Hematopoietic multipotent progenitor cell treated with erythropoietin and hydrocortisone succinate and interleukin-3 and kit ligand, for 15 days (in vitro differentiated cells): Measurements from ENCODE around the gene MIA2.
"Not testable (repeated sequence)": the region's sequence is repeated elsewhere in the genome, so short reads cannot be mapped to it uniquely, and the experiment has no call there.

Source experiments
- DNase-seq: peaks from one replicate; pipeline ENCODE4 v3.0.0-alpha.2; 2015; ENCODE audit warnings: low spot score

MIA2 gene

DNA sequence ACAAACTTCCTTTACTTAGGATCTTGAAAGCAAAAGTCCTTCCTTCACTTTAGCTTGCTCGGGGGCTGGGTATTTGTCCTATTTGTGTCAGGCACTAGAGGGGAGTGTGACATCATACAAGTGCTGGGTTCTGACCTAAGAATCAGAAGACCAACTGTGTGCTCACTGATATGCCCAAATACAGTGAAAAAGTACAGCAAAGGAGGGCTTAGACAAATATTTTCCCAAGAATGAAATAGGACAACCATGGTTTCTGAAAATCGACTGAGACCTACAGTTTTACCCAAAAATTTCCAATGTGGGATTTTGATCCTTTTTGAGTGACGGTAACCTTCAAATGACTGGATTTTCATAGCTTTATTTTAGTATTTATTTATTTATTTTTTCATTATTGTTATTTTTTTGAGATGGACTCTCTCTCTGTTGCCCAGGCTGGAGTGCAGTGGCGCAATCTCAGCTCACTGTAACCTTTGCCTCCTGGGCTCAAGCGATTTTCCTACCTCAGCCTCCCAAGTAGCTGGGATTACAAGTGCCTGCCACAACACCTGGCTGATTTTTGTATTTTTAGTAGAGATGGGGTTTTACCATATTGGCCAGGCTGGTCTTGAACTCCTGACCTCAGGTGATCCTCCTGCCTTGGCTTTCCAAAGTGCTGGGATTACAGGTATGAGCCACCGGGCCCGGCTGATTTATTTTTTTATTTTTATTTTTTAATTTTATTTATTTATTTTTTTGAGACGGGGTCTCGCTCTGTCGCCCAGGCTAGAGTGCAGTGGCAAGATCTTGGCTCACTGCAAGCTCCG lies 1.8 kb upstream of the MIA2 start:
- DNase-seq: peak; percentile 36

DNA sequence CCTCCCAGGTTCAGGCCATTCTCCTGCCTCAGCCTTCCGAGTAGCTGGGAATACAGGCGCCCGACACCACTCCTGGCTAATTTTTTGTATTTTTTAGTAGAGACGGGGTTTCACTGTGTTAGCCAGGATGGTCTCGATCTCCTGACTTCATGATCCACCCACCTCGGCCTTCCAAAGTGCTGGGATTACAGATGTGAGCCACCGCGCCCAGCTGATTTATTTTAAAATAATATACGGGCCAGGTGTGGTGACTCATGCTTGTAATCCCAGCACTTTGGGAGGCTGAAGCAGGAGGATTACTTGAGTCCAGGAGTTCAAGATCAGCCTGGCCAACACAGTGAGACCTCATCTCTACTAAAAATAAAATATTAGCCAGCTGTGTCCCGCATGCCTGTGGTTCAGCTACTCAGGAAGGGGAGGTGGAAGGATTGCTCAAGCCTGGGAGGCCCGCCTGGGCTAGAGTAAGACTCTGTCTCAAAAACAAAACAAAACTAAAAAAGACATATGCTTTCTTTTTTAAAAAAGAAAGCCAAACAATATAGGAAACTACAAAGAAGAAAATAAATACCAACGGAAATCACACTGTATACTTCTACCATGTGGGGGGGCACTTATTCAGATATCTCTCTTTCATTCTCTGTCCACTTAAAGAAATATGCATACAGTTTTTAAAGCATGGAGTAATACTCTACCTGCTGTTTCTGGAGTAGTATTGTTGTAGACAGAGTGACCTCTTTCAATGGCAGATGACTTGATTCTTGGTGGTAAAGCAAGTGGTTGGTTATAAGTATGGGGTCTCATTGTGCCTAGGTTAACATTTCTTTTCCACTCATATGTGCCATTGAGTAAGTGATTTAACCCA lies 930 bp upstream of the MIA2 start:
- DNase-seq: no peak

DNA sequence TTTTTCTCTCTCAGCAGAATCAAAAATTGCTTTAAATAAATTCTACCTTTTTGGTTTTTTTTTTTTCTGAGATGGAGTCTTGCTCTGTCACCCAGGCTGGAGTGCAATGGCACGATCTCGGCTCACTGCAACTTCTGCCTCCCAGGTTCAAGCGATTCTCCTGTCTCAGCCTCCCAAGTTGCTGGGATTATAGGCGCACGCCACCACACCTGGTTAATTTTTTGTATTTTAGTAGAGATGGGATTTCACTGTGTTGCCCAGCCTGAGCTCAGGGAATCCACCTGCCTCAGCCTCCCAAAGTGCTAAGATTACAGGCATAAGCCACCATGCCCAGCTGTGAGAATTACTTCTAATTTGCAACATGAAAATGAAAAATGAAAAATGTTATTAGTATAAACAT lies 1.3 kb downstream of the MIA2 start:
- not testable (repeated sequence) for DNase-seq

DNA sequence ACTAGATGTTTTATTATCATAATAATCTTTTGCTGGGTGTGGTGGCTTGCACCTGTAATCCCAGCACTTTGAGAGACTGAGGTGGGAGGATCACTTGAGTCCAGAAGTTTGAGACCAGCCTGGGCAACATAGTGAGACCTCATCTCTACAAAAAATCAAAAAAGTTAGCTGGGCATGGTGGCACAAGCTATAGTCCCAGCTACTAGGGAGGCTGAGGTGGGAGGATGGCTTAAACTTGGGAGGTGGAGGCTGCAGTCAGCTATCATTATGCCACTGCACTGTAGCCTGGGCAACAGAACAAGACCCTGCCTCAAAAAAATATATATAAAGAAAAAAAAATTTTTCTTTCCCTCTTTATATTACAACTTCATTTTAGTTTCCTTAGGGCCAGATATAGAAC lies 1.8 kb downstream of the MIA2 start:
- not testable (repeated sequence) for DNase-seq

DNA sequence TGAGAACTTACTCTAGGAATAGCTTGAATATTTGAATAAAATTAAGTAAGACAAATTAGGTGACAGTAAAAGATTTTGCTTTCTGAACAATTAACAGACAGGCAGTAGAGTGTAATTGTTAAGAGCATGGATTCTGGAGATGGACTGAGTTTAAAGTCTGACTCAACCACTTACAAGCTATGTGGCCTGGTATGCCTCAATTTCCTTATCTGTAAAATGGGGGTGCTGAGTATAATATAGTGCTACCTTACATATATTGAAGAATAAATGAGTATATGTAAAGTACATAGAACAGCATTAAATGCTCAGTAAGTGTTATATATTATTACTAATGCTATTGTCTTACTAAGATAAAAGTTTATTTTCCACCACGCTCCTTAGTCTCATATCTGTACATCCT lies 7.1 kb downstream of the MIA2 start:
- DNase-seq: no peak

DNA sequence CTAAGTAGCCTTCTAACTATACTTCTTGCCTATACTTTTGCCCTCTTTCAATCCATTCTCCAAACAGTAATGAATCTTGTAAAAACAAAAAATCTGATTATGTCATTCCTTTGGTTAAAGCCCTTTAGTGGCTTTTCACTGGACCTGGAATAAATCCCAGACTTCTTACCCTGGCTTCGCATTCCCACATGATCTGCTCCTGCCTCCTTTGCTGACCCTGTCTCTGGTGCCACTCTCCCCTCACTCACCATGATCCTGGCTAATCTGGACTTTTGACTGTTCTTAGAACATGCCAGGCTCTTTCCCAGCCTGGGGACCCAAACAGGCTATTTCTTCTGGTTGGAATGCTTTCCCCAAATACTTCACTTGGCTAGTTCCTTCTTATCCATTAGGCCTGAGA lies 7.9 kb downstream of the MIA2 start:
- no peak for DNase-seq

DNA sequence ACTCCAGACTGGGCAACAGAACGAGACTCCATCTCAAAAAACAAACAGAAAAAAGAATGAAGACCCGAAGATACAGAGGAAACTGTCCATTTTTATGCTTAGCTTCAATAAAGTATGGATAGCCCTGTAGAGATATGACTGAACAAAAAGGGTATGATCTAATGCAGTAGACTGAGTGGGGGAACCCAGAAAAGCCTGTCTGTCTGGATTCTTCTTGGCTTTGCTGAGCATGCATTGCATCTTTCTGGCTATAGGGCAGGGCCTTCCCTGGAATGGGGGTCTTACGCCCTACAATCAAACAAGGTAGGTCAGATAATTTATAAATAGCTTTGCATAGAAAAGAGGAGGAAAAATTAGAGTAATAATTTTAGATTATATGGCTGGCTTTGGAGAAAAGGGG lies 10.1 kb downstream of the MIA2 start:
- no peak for DNase-seq

DNA sequence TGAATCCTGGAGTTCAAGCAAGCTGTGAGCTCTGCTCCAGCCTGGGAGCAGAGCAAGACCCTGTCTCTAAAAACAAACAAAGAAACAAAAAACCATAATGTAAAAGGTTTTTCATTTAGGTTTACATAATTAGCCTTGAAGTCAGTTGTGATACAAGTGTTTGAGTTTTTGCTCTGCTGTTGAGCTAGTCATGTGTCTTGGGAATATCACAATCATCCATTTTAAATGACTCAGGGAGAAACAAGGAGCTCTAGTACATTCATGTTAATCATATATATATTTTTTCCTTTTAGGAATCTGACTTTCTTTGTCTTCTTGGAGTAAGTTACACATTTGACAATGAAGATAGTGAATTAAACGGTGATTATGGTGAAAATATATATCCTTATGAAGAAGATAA lies 12.9 kb downstream of the MIA2 start:
- DNase-seq: no peak

DNA sequence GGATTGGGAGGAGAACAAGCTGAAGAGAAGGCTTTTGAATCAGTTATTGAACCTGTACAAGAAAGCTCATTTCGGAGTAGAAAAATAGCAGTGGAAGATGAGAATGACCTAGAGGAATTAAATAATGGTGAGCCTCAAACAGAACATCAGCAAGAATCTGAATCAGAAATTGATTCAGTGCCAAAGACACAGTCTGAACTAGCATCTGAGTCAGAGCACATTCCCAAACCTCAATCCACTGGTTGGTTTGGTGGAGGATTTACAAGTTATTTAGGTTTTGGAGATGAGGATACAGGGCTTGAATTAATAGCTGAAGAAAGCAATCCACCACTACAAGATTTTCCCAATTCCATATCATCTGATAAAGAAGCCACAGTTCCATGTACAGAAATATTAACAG lies 13.5 kb downstream of the MIA2 start:
- no peak for DNase-seq

DNA sequence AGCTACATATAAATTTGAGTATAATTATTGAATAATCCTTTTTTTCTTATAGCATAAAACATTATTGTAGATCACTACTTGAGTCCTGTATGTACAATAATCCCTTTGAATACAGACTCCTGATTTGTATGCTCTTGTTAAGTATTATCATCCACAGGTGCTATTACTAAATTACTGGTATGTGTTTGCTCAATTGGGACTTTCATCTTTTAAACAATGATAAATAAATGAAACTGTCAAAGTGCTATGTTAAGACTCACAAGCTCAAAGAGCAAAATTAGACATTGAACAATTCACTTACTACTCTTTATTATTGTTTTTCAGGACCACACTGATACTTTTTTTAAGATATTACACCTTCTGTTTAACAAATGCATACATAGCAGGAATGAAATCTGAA lies 17.8 kb downstream of the MIA2 start:
- DNase-seq: no peak

DNA sequence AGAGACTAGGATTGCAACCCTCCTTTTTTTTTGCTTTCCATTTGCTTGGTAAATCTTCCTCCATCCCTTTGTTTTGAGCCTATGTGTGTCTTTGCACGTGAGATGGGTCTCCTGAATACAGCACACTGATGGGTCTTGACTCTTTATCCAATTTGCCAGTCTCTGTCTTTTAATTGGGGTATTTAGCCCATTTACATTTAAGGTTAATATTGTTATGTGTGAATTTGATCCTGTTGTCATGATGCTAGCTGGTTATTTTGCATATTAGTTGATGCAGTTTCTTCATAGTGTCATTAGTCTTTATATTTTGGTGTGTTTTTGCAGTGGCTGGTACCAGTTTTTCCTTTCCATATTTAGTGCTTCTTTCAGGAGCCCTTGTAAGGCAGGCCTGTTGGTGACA lies 23.7 kb downstream of the MIA2 start:
- DNase-seq: not testable (repeated sequence)

DNA sequence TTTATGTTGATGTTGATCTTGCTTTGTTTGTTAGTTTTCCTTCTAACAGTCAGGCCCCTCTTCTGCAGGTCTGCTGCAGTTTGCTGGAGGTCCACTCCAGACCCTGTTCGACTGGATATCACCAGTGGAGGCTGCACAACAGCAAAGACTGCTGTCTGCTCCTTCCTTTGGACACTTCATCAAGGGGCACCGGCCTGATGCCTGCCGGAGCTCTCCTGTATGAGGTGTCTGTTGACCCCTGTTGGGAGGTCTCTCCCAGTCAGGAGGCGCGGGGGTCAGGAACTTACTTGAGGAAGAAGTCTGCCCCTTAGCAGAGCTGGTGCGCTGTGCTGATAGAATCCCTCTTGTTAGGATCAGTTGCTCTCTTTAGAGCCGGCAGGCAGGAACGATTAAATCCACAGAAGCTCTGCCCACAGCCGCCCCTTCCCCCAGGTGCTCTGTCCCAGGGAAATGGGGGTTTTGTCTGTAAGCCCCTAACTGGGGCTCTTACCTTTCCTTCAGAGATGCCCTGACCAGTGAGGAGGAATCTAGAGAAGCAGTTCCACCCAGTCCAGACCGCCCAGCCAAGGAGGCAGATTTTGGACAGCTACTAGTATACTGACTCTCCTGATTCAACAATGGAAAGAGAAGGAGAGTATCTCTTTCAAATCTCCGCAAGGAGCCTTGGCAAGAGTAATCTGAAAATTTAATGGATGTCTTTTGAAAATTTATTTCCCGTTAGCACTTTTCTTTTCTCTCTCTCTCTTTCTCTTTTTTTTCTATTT lies 25.2 kb downstream of the MIA2 start:
- no peak for DNase-seq

DNA sequence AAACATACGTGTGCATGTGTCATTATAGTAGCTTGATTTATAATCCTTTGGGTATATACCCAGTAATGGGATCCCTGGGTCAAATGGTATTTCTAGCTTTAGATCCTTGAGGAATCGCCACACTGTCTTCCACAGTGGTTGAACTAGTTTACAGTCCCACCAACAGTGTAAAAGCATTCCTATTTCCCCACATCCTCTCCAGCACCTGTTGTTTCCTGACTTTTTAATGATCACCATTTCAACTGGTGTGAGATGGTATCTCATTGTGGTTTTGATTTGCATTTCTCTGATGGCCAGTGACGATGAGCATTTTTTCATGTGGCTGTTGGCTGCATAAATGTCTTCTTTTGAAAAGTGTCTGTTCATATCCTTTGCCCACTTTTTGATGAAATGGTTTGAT lies 26.4 kb downstream of the MIA2 start:
- not testable (repeated sequence) for DNase-seq

DNA sequence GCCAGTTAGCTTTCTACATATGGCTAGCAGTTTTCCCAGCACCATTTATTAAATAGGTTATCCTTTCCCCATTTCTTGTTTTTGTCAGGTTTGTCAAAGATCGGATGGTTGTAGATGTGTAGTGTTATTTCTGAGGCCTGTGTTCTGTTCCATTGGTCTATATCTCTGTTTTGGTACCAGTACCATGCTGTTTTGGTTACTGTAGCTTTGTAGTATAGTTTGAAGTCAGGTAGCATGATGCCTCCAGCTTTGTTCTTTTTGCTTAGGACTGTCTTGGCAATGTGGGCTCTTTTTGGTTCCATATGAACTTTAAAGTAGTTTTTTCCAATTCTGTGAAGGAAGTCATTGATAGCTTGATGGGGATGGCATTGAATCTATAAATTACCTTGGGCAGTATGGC lies 28.5 kb downstream of the MIA2 start:
- DNase-seq: not testable (repeated sequence)

DNA sequence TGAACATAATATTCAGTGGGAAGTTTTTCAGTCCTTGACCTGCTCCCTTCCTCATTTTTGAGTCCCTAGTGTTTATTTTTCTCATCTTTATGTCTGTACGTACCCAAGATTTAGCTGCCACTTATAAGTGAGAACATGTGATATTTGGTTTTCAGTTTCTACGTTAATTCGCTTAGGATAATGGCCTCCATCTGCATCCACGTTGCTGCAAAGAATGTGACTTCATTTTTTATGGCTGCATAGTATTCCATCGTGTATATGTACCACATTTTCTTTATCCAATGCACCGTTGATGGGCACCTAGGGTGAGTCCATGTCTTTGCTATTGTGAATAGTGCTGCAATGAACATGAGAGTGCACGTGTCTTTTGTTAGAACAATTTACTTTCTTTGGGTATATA lies 30.3 kb downstream of the MIA2 start:
- DNase-seq: no peak

DNA sequence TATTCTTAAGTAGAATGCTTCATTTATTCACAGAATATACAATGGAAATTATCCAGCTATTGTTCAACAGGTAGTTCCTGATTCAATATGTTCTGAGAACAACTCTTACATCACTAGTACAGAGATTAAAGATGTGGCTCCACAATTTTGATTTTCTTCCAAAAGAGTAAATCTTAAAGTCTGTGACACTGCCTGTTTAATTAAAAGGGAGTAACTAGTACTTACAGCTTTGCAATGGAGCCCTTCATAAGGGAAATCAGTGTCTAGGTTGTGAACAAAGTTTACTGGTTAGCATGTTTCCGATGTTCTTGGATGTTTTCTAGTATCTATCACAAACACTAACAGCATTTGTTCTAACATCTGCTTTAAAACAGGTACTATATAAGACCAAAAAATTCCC lies 30.8 kb downstream of the MIA2 start:
- no peak for DNase-seq

DNA sequence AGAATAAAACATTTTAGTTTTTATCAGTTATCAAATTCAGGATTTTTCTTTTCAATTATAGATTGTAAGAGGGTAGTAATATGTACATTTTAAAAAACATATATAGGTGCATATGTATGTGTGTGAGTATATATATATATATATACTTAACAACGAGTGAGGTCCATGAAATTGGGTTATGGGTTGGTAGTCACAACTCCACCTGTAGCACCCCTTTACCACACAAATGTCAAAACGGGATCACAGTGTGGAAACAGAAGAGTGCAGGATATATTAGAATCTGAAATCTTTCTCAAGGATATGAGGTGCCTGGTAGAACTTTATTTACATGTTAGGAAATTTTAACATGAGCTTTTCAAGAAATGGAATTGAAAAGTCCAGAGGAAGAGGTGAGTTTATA lies 31.3 kb downstream of the MIA2 start:
- no peak for DNase-seq

DNA sequence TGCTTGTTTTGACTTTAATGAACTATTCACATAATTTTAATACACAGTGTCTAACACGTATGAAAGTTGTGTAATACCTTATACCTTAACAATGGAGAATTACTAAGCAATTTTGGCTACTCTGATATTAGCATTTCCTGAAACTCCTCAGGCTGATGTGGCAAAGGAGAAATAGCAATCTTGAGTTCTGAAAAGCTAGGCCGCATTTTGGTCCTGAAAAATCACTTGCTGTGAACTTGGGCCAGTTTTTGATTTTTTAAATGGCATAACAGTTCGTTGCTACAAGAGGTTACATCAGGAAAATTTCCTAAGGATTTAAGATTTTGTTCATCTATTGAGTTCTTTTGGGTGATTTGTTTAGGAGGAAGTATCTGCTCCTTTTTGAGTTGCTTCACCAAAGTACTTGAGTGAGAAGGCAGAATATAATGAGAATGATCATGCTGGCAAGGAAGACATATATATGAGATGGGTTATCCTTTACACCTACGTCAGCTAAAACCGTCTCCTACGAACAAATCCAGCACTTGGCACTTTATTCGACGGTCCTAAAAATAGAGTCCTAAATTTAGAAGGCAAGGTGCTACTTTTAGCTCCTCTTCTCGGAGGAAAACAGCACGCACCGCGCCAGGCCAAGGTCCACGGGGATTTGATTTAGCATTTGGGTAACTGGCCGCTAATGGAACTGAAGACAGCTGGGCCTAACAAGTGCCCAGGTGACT lies 32.2 kb downstream of the MIA2 start:
- DNase-seq: no peak

DNA sequence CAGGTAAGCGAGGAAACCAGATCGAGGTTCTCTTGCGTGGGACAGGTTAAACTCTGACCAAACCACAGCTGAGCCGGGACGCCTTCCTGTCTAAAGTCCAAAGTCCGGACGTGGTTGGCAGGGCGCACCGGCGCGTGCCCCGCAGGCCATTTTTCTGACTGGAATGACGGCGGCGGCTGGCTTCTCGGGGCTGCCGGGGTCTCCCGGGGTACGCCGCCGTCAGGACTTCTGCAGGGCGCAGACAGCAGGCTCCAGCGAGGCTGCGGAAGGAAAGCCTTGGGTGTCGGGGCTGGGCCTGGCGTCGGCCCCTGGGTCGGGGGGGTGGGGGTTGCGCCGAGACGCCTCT lies 32.8 kb downstream of the MIA2 start:
- peak; percentile 18 for DNase-seq

DNA sequence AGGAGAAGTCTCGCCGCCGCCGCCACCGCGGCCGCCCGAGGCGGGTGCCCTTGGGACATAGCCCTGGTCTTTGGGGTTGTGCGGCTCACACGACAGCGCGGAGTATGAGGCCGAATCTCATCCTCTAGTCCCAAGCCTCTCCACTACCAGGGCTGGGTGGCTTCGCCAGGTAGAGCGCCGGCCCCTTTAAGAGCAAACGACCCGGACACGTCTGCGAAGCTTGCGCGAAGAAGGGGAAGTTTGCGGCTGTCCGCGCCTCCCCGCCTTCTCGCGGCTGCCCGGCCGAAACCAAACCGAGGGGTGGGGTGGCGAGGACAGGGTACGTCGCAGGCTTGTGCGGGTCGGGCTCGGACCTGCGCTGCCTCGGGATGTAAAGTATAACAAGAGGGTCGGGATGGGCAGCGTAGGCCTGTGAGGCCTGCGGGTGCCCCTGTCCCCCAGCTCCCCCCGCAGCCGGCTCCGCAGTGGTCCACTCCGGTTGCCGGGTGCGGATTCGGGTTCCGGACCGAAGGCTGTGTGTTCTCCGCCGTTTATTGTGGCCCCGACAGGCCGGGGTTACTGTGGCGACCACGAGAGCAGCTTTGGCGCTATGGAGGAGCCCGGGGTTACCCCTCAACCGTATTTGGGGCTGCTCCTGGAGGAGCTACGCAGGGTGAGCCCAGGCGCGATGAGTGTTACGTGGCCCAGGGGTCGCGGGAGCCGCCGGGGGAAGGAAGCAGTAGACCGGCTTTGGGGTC lies 33.3 kb downstream of the MIA2 start:
- peak; percentile 82 for DNase-seq

DNA sequence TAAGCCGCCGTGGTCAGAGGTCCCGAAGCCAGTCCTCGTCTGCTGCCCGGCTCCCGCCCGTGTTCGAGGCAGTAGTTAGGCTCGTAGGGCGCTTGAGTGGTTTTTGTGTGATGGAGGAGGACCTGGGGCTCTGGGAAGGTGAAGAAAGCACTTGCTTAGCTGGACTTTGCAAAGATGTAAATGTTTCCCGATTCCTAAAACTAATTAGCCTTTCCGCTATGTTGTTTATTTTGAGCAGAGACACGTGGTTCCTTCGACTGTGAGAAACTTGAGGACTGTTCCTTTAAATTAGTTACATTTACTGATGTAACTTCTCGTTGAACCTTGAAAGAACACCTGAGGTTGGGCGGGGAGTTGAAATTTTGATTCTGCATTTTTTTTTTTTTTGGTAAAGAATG lies 33.9 kb downstream of the MIA2 start:
- DNase-seq: peak; percentile 37
